ENCODE measurements around the gene FRAS1.
"Not testable (repeated sequence)": the region's sequence is repeated elsewhere in the genome, so short reads cannot be mapped to it uniquely, and the experiment has no call there.

FRAS1 gene

GRCh38 chr4:78460368-78460767 lies 403.2 kb downstream of the FRAS1 start:
- Histone ChIP-seq H3K9ac (ENCODE audit: low read depth in 1 of 2, low read length in 2 of 2) (no peak overlapping the region), H3K4me1 (ENCODE audit: control insufficient read depth in 1 of 2, insufficient read depth in 2 of 2, low read length in 2 of 2) (no peaks in the 10 kb centered on the region), H3K9me3 (ENCODE audit: control insufficient read depth in 1 of 2, low read length in 2 of 2) (no peaks in the 10 kb centered on the region), H3K27ac (ENCODE audit: low read depth, low read length) (no peak overlapping the region), H3K36me3 (ENCODE audit: control insufficient read depth in 1 of 2, insufficient read depth in 2 of 2, low read length in 2 of 2) (no peaks in the 10 kb centered on the region), H3K27me3 (ENCODE audit: control insufficient read depth in 1 of 2, insufficient read depth in 2 of 2, low read length in 2 of 2) (no peaks in the 10 kb centered on the region), H3K4me3 (ENCODE audit: low read depth in 1 of 2, low read length in 2 of 2) (no peak overlapping the region)

GRCh38 chr4:78464265-78464664 lies 407.1 kb downstream of the FRAS1 start:
- H3K36me3 ChIP-seq (ENCODE audit: control insufficient read depth in 1 of 2, insufficient read depth in 2 of 2, low read length in 2 of 2), result no peaks in the 10 kb centered on the region

GRCh38 chr4:78467223-78467622 lies 410.1 kb downstream of the FRAS1 start:
- not testable (repeated sequence) for H3K27ac ChIP-seq (ENCODE audit: low read depth, low read length); H3K27me3 ChIP-seq (ENCODE audit: control insufficient read depth in 1 of 2, insufficient read depth in 2 of 2, low read length in 2 of 2); H3K9ac ChIP-seq (ENCODE audit: low read depth in 1 of 2, low read length in 2 of 2); H3K4me3 ChIP-seq (ENCODE audit: low read depth in 1 of 2, low read length in 2 of 2); H3K9me3 ChIP-seq (ENCODE audit: control insufficient read depth in 1 of 2, low read length in 2 of 2); H3K4me1 ChIP-seq (ENCODE audit: control insufficient read depth in 1 of 2, insufficient read depth in 2 of 2, low read length in 2 of 2); H3K36me3 ChIP-seq (ENCODE audit: control insufficient read depth in 1 of 2, insufficient read depth in 2 of 2, low read length in 2 of 2)

More at GRCh38 chr4:78464265-78464664, 407.1 kb downstream of the FRAS1 start:
- no peak overlapping the region for H3K9ac ChIP-seq (ENCODE audit: low read depth in 1 of 2, low read length in 2 of 2)
- no peak overlapping the region for H3K27ac ChIP-seq (ENCODE audit: low read depth, low read length)
- no peaks in the 10 kb centered on the region for H3K27me3 ChIP-seq (ENCODE audit: control insufficient read depth in 1 of 2, insufficient read depth in 2 of 2, low read length in 2 of 2)
- H3K4me3 ChIP-seq (ENCODE audit: low read depth in 1 of 2, low read length in 2 of 2), result no peak overlapping the region
- no peaks in the 10 kb centered on the region for H3K9me3 ChIP-seq (ENCODE audit: control insufficient read depth in 1 of 2, low read length in 2 of 2)
- no peaks in the 10 kb centered on the region for H3K4me1 ChIP-seq (ENCODE audit: control insufficient read depth in 1 of 2, insufficient read depth in 2 of 2, low read length in 2 of 2)

GRCh38 chr4:78468272-78468671 lies 411.1 kb downstream of the FRAS1 start:
- Histone ChIP-seq H3K36me3 (ENCODE audit: control insufficient read depth in 1 of 2, insufficient read depth in 2 of 2, low read length in 2 of 2) (no peaks in the 10 kb centered on the region), H3K27me3 (ENCODE audit: control insufficient read depth in 1 of 2, insufficient read depth in 2 of 2, low read length in 2 of 2) (no peaks in the 10 kb centered on the region), H3K4me1 (ENCODE audit: control insufficient read depth in 1 of 2, insufficient read depth in 2 of 2, low read length in 2 of 2) (no peaks in the 10 kb centered on the region), H3K4me3 (ENCODE audit: low read depth in 1 of 2, low read length in 2 of 2) (no peak overlapping the region), H3K9ac (ENCODE audit: low read depth in 1 of 2, low read length in 2 of 2) (no peak overlapping the region), H3K27ac (ENCODE audit: low read depth, low read length) (no peak overlapping the region), H3K9me3 (ENCODE audit: control insufficient read depth in 1 of 2, low read length in 2 of 2) (no peaks in the 10 kb centered on the region)

- H3K36me3 ChIP-seq (ENCODE audit: control insufficient read depth in 1 of 2, insufficient read depth in 2 of 2, low read length in 2 of 2), result no peaks in the 10 kb centered on the region
- H3K9ac ChIP-seq (ENCODE audit: low read depth in 1 of 2, low read length in 2 of 2), result no peak overlapping the region
- no peaks in the 10 kb centered on the region for H3K4me1 ChIP-seq (ENCODE audit: control insufficient read depth in 1 of 2, insufficient read depth in 2 of 2, low read length in 2 of 2)
- no peak overlapping the region for H3K4me3 ChIP-seq (ENCODE audit: low read depth in 1 of 2, low read length in 2 of 2)
- no peaks in the 10 kb centered on the region for H3K9me3 ChIP-seq (ENCODE audit: control insufficient read depth in 1 of 2, low read length in 2 of 2)
- H3K27me3 ChIP-seq (ENCODE audit: control insufficient read depth in 1 of 2, insufficient read depth in 2 of 2, low read length in 2 of 2), result no peaks in the 10 kb centered on the region
- no peak overlapping the region for H3K27ac ChIP-seq (ENCODE audit: low read depth, low read length)
Measured at GRCh38 chr4:78476108-78476704, 419.1 kb downstream of the FRAS1 start.

- H3K9ac ChIP-seq (ENCODE audit: low read depth in 1 of 2, low read length in 2 of 2), result no peak overlapping the region
- H3K4me1 ChIP-seq (ENCODE audit: control insufficient read depth in 1 of 2, insufficient read depth in 2 of 2, low read length in 2 of 2), result no peaks in the 10 kb centered on the region
- no peaks in the 10 kb centered on the region for H3K27me3 ChIP-seq (ENCODE audit: control insufficient read depth in 1 of 2, insufficient read depth in 2 of 2, low read length in 2 of 2)
- H3K36me3 ChIP-seq (ENCODE audit: control insufficient read depth in 1 of 2, insufficient read depth in 2 of 2, low read length in 2 of 2), result no peaks in the 10 kb centered on the region
- H3K4me3 ChIP-seq (ENCODE audit: low read depth in 1 of 2, low read length in 2 of 2), result no peak overlapping the region
- no peaks in the 10 kb centered on the region for H3K9me3 ChIP-seq (ENCODE audit: control insufficient read depth in 1 of 2, low read length in 2 of 2)
- no peak overlapping the region for H3K27ac ChIP-seq (ENCODE audit: low read depth, low read length)
Measured at GRCh38 chr4:78477276-78477675, 420.2 kb downstream of the FRAS1 start.

- Histone ChIP-seq H3K36me3 (ENCODE audit: control insufficient read depth in 1 of 2, insufficient read depth in 2 of 2, low read length in 2 of 2) (no peaks in the 10 kb centered on the region), H3K9ac (ENCODE audit: low read depth in 1 of 2, low read length in 2 of 2) (no peak overlapping the region), H3K27ac (ENCODE audit: low read depth, low read length) (no peak overlapping the region), H3K27me3 (ENCODE audit: control insufficient read depth in 1 of 2, insufficient read depth in 2 of 2, low read length in 2 of 2) (no peaks in the 10 kb centered on the region), H3K9me3 (ENCODE audit: control insufficient read depth in 1 of 2, low read length in 2 of 2) (no peaks in the 10 kb centered on the region), H3K4me1 (ENCODE audit: control insufficient read depth in 1 of 2, insufficient read depth in 2 of 2, low read length in 2 of 2) (no peaks in the 10 kb centered on the region), H3K4me3 (ENCODE audit: low read depth in 1 of 2, low read length in 2 of 2) (no peak overlapping the region)
Measured at GRCh38 chr4:78478523-78478922, 421.4 kb downstream of the FRAS1 start.

- H3K27ac ChIP-seq (ENCODE audit: low read depth, low read length), result no peak overlapping the region
Measured at GRCh38 chr4:78480286-78480685, 423.2 kb downstream of the FRAS1 start.

GRCh38 chr4:78481180-78481579 lies 424.1 kb downstream of the FRAS1 start:
- no peak overlapping the region for H3K9ac ChIP-seq (ENCODE audit: low read depth in 1 of 2, low read length in 2 of 2)
- no peaks in the 10 kb centered on the region for H3K9me3 ChIP-seq (ENCODE audit: control insufficient read depth in 1 of 2, low read length in 2 of 2)
- no peaks in the 10 kb centered on the region for H3K27me3 ChIP-seq (ENCODE audit: control insufficient read depth in 1 of 2, insufficient read depth in 2 of 2, low read length in 2 of 2)
- no peak overlapping the region for H3K27ac ChIP-seq (ENCODE audit: low read depth, low read length)
- H3K36me3 ChIP-seq (ENCODE audit: control insufficient read depth in 1 of 2, insufficient read depth in 2 of 2, low read length in 2 of 2), result no peaks in the 10 kb centered on the region
- no peaks in the 10 kb centered on the region for H3K4me1 ChIP-seq (ENCODE audit: control insufficient read depth in 1 of 2, insufficient read depth in 2 of 2, low read length in 2 of 2)
- no peak overlapping the region for H3K4me3 ChIP-seq (ENCODE audit: low read depth in 1 of 2, low read length in 2 of 2)

More at GRCh38 chr4:78480286-78480685, 423.2 kb downstream of the FRAS1 start:
- Histone ChIP-seq H3K4me3 (ENCODE audit: low read depth in 1 of 2, low read length in 2 of 2) (no peak overlapping the region), H3K9me3 (ENCODE audit: control insufficient read depth in 1 of 2, low read length in 2 of 2) (no peaks in the 10 kb centered on the region), H3K27me3 (ENCODE audit: control insufficient read depth in 1 of 2, insufficient read depth in 2 of 2, low read length in 2 of 2) (no peaks in the 10 kb centered on the region), H3K4me1 (ENCODE audit: control insufficient read depth in 1 of 2, insufficient read depth in 2 of 2, low read length in 2 of 2) (no peaks in the 10 kb centered on the region), H3K9ac (ENCODE audit: low read depth in 1 of 2, low read length in 2 of 2) (no peak overlapping the region), H3K36me3 (ENCODE audit: control insufficient read depth in 1 of 2, insufficient read depth in 2 of 2, low read length in 2 of 2) (no peaks in the 10 kb centered on the region)

GRCh38 chr4:78482281-78482680 lies 425.2 kb downstream of the FRAS1 start:
- Histone ChIP-seq H3K9me3 (ENCODE audit: control insufficient read depth in 1 of 2, low read length in 2 of 2) (no peaks in the 10 kb centered on the region), H3K9ac (ENCODE audit: low read depth in 1 of 2, low read length in 2 of 2) (no peak overlapping the region), H3K4me1 (ENCODE audit: control insufficient read depth in 1 of 2, insufficient read depth in 2 of 2, low read length in 2 of 2) (no peaks in the 10 kb centered on the region), H3K27ac (ENCODE audit: low read depth, low read length) (no peak overlapping the region), H3K27me3 (ENCODE audit: control insufficient read depth in 1 of 2, insufficient read depth in 2 of 2, low read length in 2 of 2) (no peaks in the 10 kb centered on the region), H3K36me3 (ENCODE audit: control insufficient read depth in 1 of 2, insufficient read depth in 2 of 2, low read length in 2 of 2) (no peaks in the 10 kb centered on the region), H3K4me3 (ENCODE audit: low read depth in 1 of 2, low read length in 2 of 2) (no peak overlapping the region)

- H3K27ac ChIP-seq (ENCODE audit: low read depth, low read length), result no peak overlapping the region
- no peaks in the 10 kb centered on the region for H3K4me1 ChIP-seq (ENCODE audit: control insufficient read depth in 1 of 2, insufficient read depth in 2 of 2, low read length in 2 of 2)
- H3K4me3 ChIP-seq (ENCODE audit: low read depth in 1 of 2, low read length in 2 of 2), result no peak overlapping the region
- no peaks in the 10 kb centered on the region for H3K36me3 ChIP-seq (ENCODE audit: control insufficient read depth in 1 of 2, insufficient read depth in 2 of 2, low read length in 2 of 2)
- H3K9ac ChIP-seq (ENCODE audit: low read depth in 1 of 2, low read length in 2 of 2), result no peak overlapping the region
- no peaks in the 10 kb centered on the region for H3K27me3 ChIP-seq (ENCODE audit: control insufficient read depth in 1 of 2, insufficient read depth in 2 of 2, low read length in 2 of 2)
- no peaks in the 10 kb centered on the region for H3K9me3 ChIP-seq (ENCODE audit: control insufficient read depth in 1 of 2, low read length in 2 of 2)
Measured at GRCh38 chr4:78483811-78484210, 426.7 kb downstream of the FRAS1 start.
